GM06990 (cell line): ENCODE data around the gene DCUN1D3.

ENCODE experiments used
- DNase-seq: peaks from one replicate; pipeline ENCODE4 v3.0.0-alpha.2; 2011; ENCODE audit not compliant: insufficient read length; ENCODE audit errors: extremely low read depth
- H3K27me3 ChIP-seq: replicated peaks from 2 replicates; pipeline ENCODE4 v1.6.0; 2011; ENCODE audit warnings: low read length; ENCODE audit not compliant: control insufficient read depth, insufficient read depth
- H3K36me3 ChIP-seq: 2 replicates; pipeline ENCODE4 v1.5.1; 2011; ENCODE audit warnings: low read length; ENCODE audit not compliant: control insufficient read depth, insufficient read depth
- H3K4me3 ChIP-seq: replicated peaks from 2 replicates; pipeline ENCODE4 v1.5.1; 2011; ENCODE audit warnings: low read depth, mild to moderate bottlenecking, control low read depth, low read length
- TF ChIP-seq, protein P1 (sequence below): IDR thresholded peaks from 2 replicates; pipeline ENCODE4 v1.5.1; 2011; ENCODE audit warnings: low read length, control low read depth, mild to moderate bottlenecking, inconsistent platforms; ENCODE audit not compliant: insufficient read depth, poor library complexity, severe bottlenecking

DCUN1D3 gene

DNA sequence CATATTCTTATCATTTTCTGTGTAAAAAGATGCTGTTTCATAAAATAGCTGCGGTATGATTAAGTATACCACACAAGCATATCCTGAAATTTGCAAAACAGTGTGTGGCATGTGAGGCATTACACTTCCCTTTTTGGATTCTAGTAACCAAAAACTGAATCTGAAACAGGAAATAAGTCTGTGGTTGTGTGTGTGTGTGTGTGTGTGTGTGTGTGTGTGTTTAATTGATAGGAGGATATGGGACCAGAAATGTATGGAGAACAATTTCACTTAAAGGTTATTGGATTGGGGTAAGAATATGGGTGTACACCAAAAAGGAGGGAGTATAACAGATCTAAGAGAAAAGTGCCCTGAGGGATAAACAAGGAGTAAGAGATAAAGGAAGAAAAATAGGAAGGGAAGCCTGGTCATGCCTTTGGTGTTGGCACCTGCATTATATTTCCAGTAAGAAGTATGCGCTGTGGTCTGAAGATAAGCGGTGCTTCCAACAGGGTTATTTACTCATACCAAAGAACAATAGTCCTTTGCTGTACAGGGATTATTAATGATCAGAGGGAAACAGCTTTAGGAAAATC is 4.4 kb upstream of the DCUN1D3 start:
- peak; percentile 63 for DNase-seq

DNA sequence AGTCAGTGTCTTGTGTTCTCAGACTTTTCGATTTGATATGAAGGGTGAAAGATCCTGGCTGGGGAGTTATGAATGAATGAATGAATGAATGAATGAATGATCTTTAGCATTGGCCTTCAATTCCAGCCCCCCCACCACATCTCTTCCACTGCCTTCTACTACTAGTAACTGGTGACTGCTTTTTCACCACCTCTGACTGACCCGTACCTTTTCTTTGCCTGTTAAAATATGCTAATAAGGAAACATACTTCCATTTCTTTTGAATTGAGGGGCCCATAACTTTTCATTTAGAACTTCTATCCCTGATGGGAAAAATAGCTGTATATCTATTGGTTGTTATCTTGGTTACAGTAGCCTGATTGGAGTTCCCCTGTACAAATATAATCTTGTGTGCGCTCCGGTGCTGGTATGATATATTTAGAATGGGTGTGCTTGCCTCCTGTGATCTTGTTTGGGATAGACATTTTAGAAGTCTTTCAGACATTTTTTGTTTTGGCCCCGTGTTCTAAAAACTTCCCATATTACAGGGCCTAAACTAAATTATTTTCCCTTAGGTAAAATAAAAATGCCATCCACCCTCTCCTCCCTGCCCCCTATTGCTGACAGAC is 3.8 kb upstream of the DCUN1D3 start:
- peak overlapping the region; percentile 22; the same call in 1 of the 2 replicates for H3K4me3 ChIP-seq
- no peak for DNase-seq

More for the DNA sequence above, 4.4 kb upstream of the DCUN1D3 start:
- Histone ChIP-seq H3K36me3 (no peaks in the 10 kb centered on the region; the same call in 1 of the 2 replicates), H3K27me3 (no peaks in the 10 kb centered on the region), H3K4me3 (0 out of 2 replicates have a peak overlapping the region, but pooled peaks have one; percentile 22)
- TF ChIP-seq, protein P1, sequence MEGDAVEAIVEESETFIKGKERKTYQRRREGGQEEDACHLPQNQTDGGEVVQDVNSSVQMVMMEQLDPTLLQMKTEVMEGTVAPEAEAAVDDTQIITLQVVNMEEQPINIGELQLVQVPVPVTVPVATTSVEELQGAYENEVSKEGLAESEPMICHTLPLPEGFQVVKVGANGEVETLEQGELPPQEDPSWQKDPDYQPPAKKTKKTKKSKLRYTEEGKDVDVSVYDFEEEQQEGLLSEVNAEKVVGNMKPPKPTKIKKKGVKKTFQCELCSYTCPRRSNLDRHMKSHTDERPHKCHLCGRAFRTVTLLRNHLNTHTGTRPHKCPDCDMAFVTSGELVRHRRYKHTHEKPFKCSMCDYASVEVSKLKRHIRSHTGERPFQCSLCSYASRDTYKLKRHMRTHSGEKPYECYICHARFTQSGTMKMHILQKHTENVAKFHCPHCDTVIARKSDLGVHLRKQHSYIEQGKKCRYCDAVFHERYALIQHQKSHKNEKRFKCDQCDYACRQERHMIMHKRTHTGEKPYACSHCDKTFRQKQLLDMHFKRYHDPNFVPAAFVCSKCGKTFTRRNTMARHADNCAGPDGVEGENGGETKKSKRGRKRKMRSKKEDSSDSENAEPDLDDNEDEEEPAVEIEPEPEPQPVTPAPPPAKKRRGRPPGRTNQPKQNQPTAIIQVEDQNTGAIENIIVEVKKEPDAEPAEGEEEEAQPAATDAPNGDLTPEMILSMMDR = no peak

DNA sequence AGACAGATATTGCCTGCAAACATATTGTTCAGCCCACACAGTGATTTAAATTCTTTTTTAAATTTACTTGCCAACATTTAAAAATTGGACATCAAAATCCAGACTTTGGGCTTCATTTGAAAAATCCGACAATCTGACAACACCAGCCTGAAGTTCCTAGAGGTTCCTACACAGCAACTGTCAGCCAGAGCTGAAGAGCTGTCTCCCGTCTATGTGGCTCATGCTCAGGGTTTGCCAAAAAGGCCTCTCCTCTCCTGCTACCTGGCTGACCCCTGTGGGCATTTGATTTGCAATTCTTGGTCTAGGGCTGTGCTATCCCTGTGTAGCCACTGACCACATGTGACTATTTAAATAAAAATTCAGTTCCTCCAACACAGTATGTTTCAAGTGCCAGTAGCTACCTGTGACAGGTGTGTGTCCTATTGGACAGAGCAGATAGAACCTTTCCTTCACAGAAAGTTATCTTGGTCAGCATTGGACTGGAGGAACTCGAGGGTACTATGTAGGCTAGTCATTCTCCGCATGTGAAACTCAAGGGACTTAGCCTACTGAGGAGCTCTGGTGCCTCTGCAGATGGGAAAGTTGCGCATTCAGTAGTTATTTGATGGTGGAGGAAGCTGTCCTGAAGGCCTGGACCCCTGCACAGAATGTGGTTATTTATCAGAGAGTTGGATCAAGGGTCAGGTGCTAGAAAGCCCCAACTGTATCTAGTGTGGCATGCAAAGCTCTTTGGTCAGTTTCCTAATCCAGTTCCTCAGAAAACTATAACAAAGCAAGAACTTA is 3.1 kb upstream of the DCUN1D3 start:
- TF ChIP-seq, protein P1 = no peak
- no peak for DNase-seq
- Histone ChIP-seq H3K4me3 (peak overlapping the region; percentile 16), H3K36me3 (no peaks in the 10 kb centered on the region; the same call in 1 of the 2 replicates), H3K27me3 (no peaks in the 10 kb centered on the region)

More for the DNA sequence above, 3.8 kb upstream of the DCUN1D3 start:
- TF ChIP-seq, protein P1 = no peak
- Histone ChIP-seq H3K27me3 (no peaks in the 10 kb centered on the region), H3K36me3 (no peaks in the 10 kb centered on the region; the same call in 1 of the 2 replicates)

DNA sequence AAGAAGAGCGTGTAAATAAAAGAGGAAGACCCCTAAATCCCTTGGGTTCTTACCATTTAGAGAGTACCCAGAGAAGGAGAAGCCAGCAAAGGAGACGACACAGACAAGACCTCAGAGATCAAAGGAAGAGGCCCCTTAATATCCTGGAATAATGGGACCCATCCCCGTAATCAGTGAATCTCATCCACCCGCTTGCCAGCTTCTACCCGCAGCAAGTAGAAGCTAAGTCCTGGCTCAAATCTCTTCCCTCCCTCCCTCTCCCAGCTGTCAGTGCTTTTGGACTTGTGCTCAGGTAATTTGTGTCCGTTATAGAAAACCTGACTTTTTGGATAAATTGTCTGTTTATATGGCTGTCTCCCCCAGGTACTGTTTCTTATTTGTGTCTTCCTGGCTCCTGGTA is 2.3 kb upstream of the DCUN1D3 start:
- TF ChIP-seq, protein P1 = no peak
- H3K4me3 ChIP-seq = no peak overlapping the region
- no peak for DNase-seq
- H3K36me3 ChIP-seq = no peaks in the 10 kb centered on the region; the same call in 1 of the 2 replicates
- H3K27me3 ChIP-seq = no peaks in the 10 kb centered on the region

DNA sequence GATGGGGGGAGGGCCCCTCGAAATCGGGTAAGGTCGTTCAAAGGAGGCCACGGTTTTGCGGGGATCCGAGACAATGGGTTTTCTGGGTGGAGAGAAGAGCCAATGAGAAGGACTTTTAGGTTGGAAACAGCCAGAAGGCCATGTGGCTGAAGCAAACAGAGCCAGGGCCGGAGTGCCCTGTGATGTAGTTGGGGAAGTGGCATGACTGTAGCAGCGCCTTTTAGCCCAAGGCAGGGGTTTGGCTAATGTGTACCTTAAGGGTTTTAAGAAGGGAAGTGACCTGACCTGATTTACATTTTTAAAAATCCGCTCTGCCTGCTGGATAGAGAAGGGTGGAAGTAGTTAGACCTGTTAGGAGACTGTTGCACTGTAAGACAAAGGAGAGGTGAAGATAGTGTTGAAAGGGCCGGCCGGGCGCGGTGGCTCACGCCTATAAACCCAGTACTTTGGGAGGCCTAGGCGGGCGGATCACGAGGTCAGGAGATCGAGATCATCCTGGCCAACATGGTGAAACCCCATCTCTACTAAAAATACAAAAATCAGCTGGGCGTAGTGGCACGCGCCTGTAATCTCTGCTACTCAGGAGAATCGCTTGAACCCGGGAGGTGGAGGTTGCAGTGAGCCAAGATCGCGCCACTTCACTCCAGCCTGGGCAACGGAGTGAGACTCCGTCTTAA is 1.4 kb upstream of the DCUN1D3 start:
- Histone ChIP-seq H3K27me3 (no peaks in the 10 kb centered on the region), H3K36me3 (no peaks in the 10 kb centered on the region), H3K4me3 (peak overlapping the region; percentile 91)
- DNase-seq = peak; percentile 45
- TF ChIP-seq, protein P1 = no peak
